Inflammatory macrophage treated with lipopolysaccharide for 1 hour (primary cell): ENCODE measurements around the gene TBL1XR1.
"Not testable (repeated sequence)": the region's sequence is repeated elsewhere in the genome, so short reads cannot be mapped to it uniquely, and the experiment has no call there.

Experiments used
- DNase-seq, 2 donors: peaks; one replicate each; pipeline ENCODE4 v3.0.0-alpha.2; 2020 to 2022

TBL1XR1 gene

DNA sequence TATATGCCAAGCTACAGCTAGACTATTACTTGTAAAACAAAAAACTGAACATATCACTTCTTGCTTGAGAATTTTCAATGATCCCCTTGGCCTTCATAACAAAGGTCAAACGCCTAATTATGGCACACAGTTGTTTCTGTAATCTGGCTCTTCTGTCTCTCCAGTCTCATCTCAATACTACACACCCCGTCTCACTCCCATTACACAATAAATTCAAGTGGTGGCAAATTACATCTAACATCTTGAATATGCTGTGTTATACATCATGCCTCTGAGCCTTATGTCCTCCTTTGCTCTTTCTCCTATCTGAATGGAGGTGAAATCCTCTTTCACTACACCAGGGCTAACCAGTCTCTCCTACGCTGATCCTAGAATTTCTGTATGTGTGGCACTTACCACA, 140.4 kb downstream of the TBL1XR1 start:
- DNase-seq, result no peak

DNA sequence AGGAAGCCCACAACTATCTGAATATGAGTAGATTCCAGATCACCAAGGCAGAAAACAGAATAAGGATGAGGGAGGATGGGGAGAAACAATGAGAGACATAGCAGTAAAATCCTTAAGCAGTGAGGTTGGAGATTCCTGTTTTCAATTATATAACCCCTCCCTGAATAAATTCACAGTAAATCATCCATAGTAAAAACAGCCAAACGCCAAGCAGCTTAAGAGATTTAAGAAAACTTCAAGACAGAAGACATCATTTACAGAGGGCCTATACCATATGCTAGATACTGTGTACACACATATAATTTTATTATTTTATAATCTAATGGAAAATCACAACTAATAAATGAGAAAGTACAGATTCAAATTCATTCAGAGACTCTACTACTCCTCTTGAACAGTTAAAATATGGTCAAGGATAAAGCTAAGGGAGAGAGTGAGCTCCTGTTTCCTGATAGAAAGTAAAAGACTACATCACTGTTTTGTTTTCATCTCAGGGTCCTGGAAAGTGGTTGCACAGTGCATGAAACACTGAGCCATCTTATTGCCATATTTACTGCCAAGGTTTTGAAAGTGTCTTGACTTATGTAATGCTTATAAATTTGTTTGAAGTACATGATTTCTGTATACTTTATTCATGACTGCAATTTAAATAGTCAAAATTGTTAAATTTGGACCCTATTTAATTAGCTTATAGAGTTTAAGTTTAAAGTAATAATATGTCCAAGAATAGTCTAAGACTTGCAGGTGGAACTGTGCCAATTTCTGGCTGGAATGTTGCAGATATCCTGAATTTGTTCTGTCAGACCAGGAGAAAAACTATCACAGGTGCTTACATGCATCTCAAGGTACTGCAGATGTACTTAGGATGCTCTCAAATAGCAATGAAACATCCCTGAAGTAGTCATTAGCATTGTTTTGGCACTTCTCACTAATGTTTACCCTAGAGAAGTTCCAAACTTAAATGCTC, 141.4 kb downstream of the TBL1XR1 start:
- DNase-seq, result no peak

DNA sequence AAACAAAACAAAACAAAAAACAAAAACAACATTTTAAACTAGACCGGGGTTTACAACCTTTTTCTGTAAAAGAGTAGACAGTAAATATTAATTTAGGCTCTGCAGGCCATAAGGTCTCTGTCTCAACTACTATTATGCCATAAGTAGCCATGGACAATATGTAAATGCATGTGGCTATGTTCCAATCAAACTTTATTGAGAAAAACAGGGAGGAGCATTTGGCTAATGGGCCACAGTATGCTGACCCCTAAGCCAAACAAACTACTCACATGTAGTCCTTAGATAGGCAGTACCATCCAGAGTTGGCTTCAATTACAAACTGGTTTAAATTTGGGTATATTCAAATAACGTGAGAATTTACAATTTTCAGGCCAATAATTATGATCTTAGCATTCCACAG, 144.2 kb downstream of the TBL1XR1 start:
- DNase-seq, result no peak

DNA sequence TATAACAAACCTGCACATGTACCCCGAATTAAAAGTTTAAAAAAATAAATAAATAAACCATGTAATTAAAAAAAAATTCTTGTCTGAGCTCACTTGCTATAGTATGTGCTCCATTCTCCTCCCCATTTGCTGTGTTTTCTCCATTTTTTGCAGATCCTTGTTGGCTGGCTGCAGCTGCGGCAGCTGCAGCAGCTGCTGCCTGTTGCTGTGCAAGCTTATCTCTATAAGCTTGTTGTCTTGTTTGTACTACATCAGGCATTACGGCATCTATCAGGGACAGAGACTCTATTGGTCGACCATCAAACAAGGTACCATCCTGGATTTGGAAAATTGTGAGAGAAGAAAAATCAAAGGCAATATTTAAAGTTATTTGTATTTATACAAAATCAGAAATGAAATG, 145.9 kb downstream of the TBL1XR1 start:
- no peak for DNase-seq

DNA sequence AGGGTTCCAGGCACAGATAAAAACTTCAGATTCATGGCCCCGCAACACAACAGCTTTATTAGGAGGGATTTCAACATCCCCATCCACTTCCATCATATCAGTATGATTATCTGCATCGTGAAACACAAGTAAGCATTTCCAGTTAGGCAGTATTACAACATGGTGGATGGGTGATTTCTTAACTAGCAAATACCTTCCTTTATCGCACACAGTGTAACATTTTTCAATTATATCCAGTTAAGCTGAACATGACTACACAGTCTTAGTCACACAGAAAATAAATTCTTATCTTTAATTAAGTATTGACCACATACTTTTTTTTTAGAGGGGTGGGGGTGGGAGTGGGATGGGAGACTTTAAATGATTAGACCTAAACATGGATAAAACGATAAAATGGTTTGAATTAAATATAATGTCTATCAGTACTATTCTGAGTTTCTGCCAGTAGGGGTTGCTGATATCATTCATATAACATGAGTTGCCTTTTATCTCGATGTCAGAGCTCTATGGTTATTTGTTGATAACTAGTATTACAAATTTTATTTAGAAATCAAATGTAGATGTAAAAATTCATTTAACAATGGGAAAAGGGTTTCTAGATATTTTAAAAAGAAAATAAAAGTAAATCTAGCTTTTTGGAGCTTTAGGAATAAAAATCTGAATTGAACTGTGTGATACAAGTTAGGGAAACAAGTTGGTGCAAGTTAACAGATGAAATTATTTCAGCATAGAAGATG, 146.6 kb downstream of the TBL1XR1 start:
- peak; percentile 13 to 78 for DNase-seq

DNA sequence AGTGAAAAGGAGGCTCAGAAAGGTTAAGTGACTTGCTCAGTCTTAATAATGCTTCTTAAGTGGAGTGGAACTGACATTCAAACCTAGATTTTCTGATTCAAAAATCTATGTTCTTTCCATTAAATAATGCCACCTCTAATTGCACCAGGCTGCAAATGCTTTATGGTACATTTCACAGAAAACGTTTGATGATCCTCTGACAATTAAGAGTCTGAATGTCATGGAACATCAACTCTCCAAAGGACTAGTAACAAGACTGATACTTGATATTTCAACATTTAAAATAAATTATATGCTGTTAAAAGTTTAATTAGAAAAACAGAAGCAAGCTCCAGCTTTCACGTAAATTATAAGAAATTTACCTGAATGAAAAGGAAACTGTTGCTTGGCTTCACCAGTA, 151.5 kb downstream of the TBL1XR1 start:
- no peak for DNase-seq

DNA sequence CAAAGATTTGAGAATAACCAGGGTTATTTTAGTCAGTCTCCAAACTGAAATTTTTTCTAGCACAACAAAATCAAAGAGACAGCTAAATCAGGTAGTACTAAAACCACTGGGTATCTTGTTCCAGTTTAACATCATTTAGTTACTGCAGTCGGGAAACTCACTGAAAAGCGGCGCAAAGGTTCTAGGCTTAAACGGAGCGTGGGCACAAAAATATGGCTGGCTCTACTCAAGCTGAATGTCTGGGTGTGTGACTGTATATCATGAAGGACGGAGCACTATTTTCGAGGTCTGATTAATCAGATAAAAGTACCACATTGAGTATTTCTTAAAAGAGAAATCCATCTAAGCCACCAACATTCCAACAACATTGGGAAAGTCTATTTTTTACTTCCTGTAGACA, 152.1 kb downstream of the TBL1XR1 start:
- DNase-seq, result no peak

DNA sequence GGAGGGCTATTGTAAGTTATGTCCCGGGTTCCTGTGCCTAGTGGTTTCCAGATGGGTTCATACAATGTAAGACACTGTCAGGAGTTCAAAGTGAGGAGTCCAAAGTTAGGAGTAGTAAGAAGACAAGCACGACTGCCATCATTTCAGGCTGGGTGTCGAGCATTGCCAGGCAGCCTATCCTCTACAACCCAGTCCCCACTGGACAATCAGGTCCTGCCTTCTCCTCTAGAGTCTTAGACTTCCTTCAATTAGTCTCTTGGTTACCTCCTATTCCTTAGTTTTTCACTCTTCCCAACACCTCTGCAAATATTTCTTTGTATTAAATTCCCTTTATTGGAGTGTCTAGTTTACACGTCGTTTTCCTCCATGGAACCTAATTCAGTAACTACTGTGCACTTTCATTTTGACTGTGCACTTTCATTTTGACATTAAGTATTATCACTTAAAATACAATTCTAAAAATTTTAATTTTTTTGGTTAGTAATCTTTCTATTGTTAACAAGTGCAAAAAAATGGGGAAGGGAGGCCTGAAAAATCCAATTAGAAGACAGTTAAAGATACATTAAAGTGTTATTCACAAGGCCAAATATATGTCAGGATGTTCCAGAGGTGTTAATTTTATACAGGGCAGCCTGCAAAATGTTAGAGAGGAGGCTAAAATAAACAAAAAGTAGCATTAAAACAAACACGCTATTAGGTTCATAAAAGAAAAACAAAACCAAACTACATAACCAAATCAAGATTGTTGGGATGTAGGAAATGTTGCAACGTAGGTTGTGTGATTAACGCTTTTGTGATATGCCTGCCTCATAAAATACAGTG, 155.3 kb downstream of the TBL1XR1 start:
- no peak for DNase-seq

DNA sequence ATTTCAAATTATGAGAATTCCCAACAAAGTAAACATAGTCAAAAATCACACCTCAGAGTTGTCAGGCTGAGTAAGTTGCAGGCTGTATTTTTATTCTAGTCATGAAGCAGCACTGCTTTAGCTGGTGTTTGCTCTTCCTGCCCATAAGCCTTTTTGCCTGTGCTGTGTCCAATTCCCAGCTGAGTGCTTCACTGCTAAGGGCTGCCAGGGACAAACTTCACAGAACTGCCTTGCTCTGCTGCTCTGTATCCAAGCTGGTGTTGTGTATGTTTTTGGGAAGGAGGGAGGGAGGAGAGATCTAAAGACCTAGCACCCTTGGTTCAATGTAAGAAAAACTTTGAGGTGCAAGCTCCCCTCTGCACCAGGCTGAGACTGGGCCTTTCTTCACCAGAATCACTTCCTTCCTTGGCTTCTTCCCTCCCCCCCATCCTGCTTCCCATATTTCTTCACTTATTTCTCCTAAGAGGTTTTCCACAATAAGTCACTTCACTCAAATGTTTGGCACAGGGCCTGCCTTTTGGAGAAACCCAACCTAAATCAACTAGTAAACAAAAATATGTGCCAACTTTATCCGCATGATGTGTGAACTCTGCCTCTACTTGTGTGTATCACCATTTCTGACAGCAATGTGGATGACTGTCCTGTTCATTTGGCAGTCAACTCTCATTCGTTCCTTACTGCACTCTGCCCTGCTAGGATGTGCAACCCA, 156.1 kb downstream of the TBL1XR1 start:
- no peak for DNase-seq

DNA sequence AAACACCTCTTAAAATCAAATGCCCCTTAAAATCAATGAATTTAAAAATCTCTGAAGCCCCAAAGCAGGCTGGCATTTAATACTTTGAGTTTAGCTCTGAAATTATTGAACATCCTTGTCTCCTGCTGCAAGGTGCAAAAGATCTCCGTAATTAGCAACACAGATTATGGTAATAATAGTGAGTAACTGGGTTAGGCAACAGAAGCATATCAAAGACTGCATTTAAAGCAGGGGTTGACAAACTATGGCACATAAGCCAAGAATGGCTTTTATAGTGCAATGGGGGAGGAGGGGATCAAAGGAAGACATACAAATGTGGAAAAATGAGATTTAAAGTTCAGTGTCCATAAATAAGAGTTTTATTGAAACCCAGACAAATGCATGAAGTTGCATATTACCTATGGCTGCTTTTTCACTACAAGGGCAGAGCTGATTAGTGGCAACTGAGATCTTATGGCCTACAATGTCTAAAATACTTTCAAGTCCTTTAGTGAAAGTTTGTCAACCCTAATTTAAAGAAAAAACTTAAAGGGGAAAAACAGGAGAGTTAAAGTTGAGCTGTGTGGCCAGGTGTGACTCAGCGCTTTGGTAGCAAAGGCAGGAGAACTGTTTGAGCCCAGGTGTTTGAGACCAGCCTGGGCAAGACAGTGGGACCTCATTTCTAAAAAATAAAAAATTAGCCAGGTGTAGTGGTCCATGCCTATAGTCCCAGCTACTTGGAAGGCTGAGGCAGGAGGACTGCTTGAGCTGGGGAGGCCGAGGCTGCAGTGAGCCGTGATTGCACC, 157.6 kb downstream of the TBL1XR1 start:
- DNase-seq, result no peak

DNA sequence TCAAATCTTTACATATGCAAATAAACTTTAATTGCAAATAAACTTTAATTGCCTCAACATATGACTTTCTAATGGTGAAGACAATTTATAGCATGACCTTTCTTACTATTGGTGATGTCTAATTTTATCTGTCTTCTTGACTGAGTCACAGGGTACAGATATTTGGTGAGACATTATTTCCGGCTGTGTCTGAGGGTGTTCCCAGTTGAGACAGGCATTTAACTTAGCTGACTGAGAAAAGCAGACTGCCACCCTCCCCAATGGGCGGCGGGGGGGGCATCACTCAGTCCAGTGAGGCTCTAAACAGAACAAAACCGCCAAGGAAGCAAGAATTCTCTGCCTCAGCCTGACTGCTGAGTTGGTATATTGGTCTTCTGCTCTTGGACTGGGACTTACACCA, 160.0 kb downstream of the TBL1XR1 start:
- no peak for DNase-seq

DNA sequence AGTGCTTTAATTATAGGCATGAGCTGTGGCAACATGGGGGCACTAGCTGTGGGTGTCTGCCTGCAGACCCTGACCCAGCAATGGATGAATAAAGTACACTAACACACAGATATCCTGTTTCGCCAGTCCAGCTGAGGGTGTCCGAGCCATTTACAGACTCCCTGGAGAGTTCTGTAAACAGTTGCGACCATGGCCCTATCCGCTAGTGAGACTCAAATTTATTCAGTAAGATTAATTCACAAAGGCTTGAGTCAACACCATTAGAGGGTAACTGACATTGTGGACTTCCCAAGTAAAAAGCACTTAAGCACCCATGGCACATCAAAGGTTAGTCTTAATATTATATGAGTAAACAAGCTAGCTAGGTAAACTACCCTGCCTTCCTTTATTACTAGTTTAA, 161.6 kb downstream of the TBL1XR1 start:
- no peak for DNase-seq

DNA sequence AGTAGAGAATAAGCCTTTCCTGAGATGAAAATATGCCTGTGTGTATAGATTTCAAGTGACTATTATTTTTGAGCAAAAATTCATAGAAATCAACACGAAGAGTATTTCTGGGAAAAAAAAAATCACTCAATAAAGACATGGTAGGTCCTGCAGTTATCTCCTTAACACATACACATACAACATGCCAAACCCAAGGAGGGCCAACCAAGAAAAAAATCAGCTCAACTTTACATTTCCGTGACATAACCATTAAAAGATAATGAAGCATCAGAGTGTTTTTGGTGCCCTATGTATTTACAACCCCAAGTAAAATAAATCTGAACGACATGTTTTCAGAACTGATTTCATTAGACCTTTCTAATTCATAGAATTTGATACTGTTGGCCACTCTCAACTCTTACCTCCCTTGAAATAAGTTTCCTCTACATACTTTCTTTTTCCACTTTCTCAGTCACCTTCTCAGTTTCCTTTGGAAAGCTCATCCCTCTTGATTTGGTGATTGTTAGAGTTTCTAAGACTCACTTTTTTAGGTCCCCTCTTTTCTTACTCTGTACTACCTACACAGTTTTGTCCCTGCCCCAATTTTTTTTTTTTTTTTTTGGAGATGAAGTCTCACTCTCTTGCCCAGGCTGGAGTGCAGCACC, 162.3 kb downstream of the TBL1XR1 start:
- no peak for DNase-seq

DNA sequence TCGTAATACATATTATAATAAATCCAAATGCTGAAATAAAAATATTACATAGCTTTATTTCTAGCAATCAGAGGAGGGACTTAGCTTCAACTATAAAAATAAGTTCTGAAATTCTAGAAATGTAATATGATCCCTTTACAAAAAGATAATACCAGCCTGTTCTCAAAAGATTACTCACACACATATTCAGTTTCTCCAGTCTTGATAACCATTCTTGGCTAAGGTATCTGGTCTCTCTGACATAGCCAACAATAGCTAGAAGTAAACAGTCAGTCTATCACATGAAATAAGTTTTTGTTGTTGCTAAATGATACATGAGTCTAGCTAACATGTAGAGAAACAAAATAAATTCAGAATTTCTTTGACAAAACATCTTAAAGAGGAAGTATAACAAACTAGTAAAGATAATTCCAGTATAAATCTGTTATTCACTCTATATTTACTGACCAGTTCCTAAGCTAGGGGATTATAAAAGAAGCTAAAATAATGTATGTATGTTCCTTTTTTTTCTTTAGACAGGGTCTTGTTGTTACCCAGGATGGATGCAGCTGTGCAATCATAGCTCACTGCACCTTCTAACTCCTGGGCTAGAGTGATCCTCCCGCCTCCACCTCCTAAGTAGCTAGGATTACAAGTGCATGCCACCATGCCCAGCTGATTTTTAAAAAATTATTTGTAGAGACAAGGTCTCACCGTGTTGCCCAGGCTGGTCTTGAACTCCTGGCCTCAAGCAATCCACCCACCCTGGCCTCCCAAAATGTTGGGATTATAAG, 170.6 kb downstream of the TBL1XR1 start:
- no peak for DNase-seq

DNA sequence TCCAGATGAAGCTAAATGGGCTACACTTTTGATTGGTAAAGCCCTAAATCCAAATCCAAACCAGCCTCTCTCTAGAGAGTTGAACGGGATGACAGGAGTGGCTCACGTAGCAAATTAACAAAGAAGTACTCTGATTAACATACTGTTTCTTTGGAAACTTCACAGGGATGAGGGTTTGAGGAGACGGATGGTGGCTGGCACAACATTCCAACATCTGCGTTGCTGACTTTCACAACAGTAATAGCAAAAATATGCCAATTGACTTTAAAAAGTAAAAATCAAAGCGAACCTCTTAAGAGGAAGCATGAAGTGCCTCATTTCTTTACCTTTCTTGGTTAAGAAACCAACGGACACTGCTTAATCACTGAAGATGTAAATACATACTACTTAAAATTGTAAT, 181.4 kb downstream of the TBL1XR1 start:
- no peak for DNase-seq

DNA sequence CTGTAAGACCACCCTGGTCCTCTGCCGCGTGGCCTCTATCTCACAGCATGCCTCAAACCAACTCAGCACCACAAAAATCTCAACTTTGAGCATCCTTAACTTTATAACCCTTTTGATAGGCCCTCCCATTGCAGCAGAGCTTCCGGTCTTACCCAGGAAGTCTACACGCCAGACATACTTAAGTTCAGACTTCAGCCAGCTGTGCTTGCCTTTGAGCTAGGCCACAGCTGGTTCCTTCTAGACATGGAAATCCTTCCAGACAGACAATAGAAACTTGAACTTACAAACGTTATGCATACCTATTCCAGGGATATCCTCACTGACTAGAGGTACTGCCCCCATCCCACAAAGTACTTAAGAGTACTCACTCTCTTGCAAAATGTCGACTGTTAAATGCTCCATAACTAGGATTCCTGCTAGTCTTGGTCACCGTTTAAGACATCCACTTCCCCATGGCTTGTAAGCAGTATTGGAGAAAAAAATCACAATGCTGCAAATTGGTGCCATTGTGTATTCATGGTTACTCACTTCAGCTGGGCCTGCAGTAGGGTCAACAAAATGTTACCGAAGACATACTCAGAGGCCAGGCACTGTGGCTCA, 183.5 kb downstream of the TBL1XR1 start:
- no peak for DNase-seq

DNA sequence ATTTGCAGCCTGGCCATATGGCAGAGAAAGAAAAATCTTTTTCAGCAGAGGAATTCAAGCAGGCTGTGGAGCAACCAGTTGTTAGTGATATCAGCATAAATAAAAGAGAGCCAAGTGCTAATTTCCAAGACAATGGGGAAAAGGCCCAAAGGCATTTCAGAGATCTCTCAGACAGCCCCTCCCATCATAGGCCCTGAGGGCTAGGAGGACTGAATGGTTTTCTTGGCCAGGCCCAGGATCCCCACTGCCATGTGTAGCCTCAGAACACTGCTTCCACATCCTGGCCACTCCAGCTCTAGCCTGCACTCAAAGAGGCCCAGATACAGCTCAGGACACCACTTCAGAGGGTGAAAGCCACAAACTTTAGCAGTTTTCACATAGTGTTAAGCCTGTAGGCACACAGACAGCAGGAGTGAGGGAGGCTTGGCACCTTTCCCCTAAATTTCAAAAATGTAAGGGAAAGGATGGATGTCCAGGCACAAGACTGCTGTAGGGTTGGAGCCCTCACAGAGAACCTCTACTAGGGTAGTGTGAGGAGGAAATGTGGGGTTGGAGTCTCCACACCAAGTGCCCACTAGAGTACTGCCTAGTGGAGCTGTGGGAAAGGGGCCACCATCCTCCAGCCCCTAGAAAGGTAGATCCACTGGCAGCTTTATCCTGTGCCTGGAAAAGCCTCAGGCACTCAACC, 191.4 kb downstream of the TBL1XR1 start:
- DNase-seq, result no peak

DNA sequence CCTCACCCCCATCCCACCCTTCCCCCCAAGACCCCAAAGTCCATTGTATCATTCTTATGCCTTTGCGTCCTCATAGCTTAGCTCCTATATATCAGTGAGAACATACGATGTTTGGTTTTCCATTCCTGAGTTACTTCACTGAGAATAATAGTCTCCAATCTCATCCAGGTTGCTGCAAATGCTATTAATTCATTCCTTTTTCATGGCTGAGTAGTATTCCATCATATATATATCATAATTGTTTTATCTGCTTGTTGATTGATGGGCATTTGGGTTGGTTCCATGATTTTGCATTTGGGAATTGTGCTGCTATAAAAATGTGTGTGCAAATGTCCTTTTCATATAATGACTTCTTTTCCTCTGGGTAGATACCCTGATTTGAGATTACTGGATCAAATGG, 197.1 kb downstream of the TBL1XR1 start:
- DNase-seq, result not testable (repeated sequence)

DNA sequence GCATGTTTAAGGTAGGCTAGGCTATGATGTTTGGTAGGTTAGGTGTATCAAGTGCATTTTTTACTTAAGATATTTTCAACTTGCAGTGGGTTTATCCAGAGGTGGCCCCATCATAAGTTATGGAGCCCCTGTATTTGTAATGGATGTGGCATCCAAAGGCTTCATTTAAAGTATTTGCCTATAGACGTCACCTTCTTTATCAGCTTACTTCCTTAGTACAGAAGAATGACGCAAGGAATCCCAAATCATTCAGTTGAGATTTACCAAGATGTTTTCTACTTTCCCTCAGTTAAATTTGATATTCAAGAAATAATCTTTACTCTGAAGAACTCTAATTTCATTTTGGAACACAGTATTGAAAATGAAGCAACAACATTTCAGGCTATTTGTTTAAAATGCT, 201.3 kb downstream of the TBL1XR1 start:
- no peak for DNase-seq
